BJ (cell line): ENCODE measurements around the gene IL3RA. TPM values are rescaled to one million over a fixed set of nuclear protein-coding genes. Genes with fewer than 3 reads are reported as not detected.

Experiments used
- CTCF ChIA-PET: fragments of 350-600 bp; formaldehyde crosslinking; extraction: SDS; loops from one replicate; lab custom pipeline; 2021; ENCODE audit warnings: antibody characterized with exemption, inconsistent platforms; lab: Yijun Ruan, JAX
- POLR2A ChIA-PET: fragments of 300-600 bp; sonication (Branson Sonifier 250); formaldehyde crosslinking; extraction: SDS; loops from one replicate; lab custom pipeline; 2021; ENCODE audit warnings: antibody characterized with exemption; lab: Charles Lee
- DNase-seq: peaks from one replicate; pipeline ENCODE4 v3.0.0-alpha.2; 2011; ENCODE audit warnings: low read depth
- H3K27me3 ChIP-seq: 2 replicates; pipeline ENCODE4 v1.6.0; 2011; ENCODE audit warnings: low read length; ENCODE audit not compliant: control insufficient read depth, insufficient read depth
- H3K36me3 ChIP-seq: 2 replicates; pipeline ENCODE4 v1.5.1; 2011; ENCODE audit warnings: low read length; ENCODE audit not compliant: control insufficient read depth, insufficient read depth
- H3K4me3 ChIP-seq: 2 replicates; pipeline ENCODE4 v1.5.1; 2011; ENCODE audit warnings: low read depth, mild to moderate bottlenecking, control low read depth, low read length
- CTCF ChIP-seq: IDR thresholded peaks from 2 replicates; pipeline ENCODE4 v1.5.1; 2011; ENCODE audit warnings: low read depth, mild to moderate bottlenecking, control low read depth, inconsistent platforms, low read length, moderate library complexity; ENCODE audit not compliant: insufficient read depth
- polyA plus RNA-seq: library from polyadenylated mRNA; depleted of rRNA; stranded (reverse); fragments of >200 nt; gene quantifications from 2 replicates; pipeline ENCODE4 v1.2.3, GENCODE V29; 2011

Gene IL3RA
- polyA plus RNA-seq, 1 experiment: 1.5 TPM

GRCh38 chrX:1392376-1393068, 55.9 kb downstream of the IL3RA start:
- TF ChIP-seq CTCF: no peak
- ChIA-PET POLR2A (no interaction called here), CTCF (no interaction called here)

GRCh38 chrX:1393871-1394615, 57.5 kb downstream of the IL3RA start:
- Histone ChIP-seq H3K36me3 (peaks cover 12% of the 10 kb centered on the region), H3K27me3 (no peaks in the 10 kb centered on the region), H3K4me3 (no peak overlapping the region)
- POLR2A ChIA-PET: no interaction called here
- no peak for DNase-seq
- TF ChIP-seq CTCF: no peak
- CTCF ChIA-PET: no interaction called here

More at GRCh38 chrX:1392376-1393068, 55.9 kb downstream of the IL3RA start:
- H3K27me3 ChIP-seq: no peaks in the 10 kb centered on the region
- DNase-seq: no peak
- peaks cover 20% of the 10 kb centered on the region for H3K36me3 ChIP-seq
- H3K4me3 ChIP-seq: peak overlapping the region; percentile 90

GRCh38 chrX:1394731-1395501, 58.3 kb downstream of the IL3RA start:
- ChIA-PET POLR2A (no interaction called here), CTCF (no interaction called here)
- no peak for DNase-seq
- Histone ChIP-seq H3K27me3 (no peaks in the 10 kb centered on the region), H3K36me3 (peaks cover 3% of the 10 kb centered on the region), H3K4me3 (no peak overlapping the region)
- no peak for TF ChIP-seq CTCF

GRCh38 chrX:1395646-1396216, 59.1 kb downstream of the IL3RA start:
- H3K36me3 ChIP-seq: peaks cover 3% of the 10 kb centered on the region; the same call in 1 of the 2 replicates
- POLR2A ChIA-PET: no interaction called here
- H3K4me3 ChIP-seq: no peak overlapping the region
- H3K27me3 ChIP-seq: no peaks in the 10 kb centered on the region
- CTCF ChIA-PET: no interaction called here
- no peak for TF ChIP-seq CTCF
- no peak for DNase-seq
